ENCODE results near the gene SRCAP.

SRCAP gene

GRCh38 chr16:30722916-30723315, 23.9 kb downstream of the SRCAP start:
- DNase-seq = no peak
- in situ Hi-C loops (cut with HindIII; ENCODE audit: low pct_ligation_motif_present, low pct_unique_long_range_greater_than_20kb, low sequenced_read_pairs) = no loop called here

DNA sequence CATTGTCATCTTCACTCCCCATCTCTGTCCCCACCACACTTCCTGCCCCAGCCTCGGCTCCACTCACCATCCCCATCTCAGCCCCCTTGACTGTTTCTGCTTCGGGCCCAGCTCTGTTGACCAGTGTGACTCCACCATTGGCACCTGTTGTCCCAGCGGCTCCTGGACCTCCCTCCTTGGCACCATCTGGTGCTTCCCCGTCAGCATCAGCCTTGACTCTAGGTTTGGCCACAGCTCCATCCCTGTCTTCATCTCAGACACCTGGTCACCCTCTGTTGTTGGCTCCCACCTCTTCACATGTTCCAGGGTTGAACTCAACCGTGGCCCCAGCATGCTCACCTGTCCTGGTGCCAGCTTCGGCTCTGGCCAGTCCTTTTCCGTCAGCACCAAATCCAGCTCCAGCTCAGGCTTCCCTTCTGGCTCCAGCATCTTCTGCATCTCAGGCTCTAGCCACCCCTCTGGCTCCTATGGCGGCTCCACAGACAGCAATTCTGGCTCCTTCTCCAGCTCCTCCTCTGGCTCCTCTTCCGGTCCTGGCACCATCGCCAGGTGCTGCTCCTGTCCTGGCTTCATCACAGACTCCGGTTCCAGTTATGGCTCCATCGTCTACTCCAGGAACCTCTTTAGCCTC, 24.9 kb downstream of the SRCAP start:
- DNase-seq = no peak
- in situ Hi-C loops (cut with HindIII; ENCODE audit: low pct_ligation_motif_present, low pct_unique_long_range_greater_than_20kb, low sequenced_read_pairs) = no loop called here

- in situ Hi-C loops (cut with HindIII; ENCODE audit: low pct_ligation_motif_present, low pct_unique_long_range_greater_than_20kb, low sequenced_read_pairs) = no loop called here
- no peak for DNase-seq
These were observed 25.9 kb downstream of the SRCAP start for GRCh38 chr16:30724641-30725417.

DNA sequence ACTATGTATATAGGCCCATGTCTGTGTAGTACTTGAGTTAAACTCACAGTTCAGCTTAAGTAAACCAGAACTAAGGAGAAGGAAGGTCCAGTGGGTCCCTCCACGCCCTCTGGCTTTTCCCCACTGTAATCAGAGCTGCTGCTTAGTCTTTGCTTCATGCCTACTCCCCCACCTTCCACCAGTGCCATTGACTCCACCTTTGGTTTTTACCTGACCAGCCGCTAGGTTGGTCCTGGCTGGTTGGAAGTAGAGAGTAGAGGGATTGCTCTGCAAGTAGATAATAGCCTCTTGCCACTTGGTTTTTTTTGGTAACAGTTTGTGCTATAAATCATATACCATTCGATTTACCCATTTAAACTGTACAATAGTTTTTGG, 26.4 kb downstream of the SRCAP start:
- in situ Hi-C loops (cut with HindIII; ENCODE audit: low pct_ligation_motif_present, low pct_unique_long_range_greater_than_20kb, low sequenced_read_pairs) = no loop called here
- DNase-seq = no peak

GRCh38 chr16:30728321-30728720, 29.4 kb downstream of the SRCAP start:
- in situ Hi-C loops (cut with HindIII; ENCODE audit: low pct_ligation_motif_present, low pct_unique_long_range_greater_than_20kb, low sequenced_read_pairs) = no loop called here

DNA sequence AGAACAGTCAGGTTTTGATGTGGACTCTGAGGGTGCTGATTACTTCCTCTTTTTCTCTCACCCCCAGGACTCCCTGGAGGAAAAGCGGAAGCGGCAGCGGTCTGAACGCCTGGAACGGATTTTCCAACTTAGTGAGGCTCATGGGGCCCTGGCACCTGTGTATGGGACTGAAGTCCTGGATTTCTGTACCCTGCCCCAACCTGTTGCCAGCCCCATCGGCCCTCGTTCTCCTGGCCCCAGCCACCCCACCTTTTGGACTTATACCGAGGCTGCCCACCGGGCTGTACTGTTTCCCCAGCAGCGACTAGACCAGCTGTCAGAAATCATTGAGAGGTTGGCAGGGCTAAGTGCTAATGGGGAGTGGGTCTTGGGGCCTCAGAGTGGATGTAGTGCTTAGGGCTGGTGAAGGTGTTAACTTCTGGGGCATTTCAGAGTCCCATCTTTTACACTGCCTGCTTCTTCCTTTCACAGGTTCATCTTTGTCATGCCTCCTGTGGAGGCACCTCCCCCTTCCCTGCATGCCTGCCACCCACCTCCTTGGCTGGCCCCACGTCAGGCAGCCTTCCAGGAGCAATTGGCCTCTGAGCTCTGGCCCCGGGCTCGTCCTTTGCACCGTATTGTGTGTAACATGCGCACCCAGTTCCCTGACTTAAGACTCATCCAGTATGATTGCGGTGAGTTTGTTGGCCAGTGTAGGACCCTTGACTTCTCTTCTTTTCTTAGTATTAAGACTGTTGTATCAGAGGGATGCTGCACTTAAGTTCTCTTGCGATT, 30.1 kb downstream of the SRCAP start:
- in situ Hi-C loops (cut with HindIII; ENCODE audit: low pct_ligation_motif_present, low pct_unique_long_range_greater_than_20kb, low sequenced_read_pairs) = no loop called here
- no peak for DNase-seq

More at GRCh38 chr16:30728321-30728720, 29.4 kb downstream of the SRCAP start:
- no peak for DNase-seq

DNA sequence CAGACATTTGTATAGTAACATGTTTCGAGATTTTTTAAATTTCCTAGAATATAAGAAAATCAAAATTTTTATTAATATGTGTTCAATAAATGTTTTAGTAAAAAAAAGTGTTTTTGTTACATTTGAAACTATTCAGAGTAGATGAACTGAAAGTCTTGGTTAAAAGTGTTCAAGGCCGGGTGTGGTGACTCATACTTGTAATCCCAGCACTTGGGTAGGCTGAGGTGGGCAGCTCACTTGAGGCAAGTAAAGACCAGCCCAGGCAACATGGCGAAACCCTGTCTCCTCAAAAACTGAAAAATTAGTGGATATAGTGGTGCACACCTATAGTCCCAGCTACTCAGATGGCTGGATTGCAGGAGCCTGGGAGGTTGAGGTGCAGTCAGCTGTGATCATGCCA, 32.4 kb downstream of the SRCAP start:
- in situ Hi-C loops (cut with HindIII; ENCODE audit: low pct_ligation_motif_present, low pct_unique_long_range_greater_than_20kb, low sequenced_read_pairs) = no loop called here

DNA sequence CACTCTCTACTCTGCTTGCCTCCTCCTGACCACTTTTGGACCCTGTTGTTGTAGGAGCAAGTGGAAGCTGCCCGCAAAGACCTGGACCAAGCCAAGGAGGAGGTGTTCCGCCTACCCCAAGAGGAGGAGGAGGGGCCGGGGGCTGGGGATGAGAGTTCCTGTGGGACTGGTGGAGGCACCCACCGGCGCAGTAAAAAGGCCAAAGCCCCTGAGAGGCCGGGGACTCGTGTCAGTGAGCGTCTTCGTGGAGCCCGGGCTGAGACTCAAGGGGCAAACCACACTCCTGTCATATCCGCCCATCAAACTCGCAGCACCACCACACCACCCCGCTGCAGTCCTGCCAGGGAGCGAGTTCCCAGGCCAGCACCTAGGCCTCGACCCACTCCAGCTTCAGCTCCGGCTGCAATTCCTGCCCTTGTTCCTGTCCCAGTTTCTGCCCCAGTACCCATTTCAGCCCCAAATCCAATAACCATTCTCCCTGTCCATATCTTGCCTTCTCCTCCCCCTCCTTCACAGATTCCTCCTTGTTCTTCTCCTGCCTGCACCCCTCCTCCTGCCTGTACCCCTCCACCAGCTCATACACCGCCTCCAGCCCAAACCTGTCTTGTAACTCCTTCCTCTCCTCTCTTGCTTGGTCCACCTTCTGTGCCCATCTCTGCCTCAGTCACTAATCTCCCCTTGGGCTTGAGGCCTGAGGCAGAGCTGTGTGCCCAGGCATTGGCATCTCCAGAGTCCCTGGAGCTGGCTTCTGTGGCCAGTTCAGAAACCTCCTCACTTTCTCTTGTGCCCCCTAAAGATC, 38.2 kb downstream of the SRCAP start:
- DNase-seq = no peak
- in situ Hi-C loops (cut with HindIII; ENCODE audit: low pct_ligation_motif_present, low pct_unique_long_range_greater_than_20kb, low sequenced_read_pairs) = no loop called here

More for the DNA sequence above, 32.4 kb downstream of the SRCAP start:
- DNase-seq = no peak

DNA sequence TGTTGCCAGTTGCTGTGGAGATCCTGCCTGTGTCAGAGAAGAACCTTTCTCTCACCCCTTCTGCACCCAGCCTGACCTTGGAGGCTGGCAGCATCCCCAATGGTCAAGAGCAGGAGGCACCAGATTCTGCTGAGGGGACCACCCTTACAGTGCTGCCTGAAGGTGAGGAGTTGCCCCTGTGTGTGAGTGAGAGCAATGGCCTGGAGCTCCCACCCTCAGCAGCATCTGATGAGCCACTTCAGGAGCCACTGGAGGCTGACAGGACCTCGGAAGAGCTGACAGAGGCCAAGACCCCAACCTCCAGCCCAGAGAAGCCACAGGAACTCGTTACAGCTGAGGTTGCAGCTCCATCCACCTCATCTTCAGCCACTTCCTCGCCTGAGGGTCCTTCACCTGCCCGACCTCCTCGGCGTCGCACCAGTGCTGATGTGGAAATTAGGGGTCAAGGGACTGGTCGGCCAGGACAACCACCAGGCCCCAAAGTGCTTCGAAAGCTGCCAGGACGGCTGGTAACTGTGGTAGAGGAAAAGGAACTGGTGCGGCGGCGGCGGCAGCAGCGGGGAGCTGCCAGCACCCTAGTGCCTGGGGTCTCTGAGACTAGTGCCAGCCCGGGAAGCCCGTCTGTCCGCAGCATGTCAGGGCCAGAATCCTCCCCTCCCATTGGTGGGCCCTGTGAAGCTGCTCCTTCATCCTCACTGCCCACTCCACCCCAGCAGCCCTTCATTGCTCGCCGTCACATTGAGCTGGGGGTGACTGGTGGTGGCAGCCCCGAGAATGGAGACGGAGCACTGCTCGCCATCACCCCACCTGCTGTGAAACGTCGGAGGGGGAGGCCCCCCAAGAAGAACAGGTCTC, 39.0 kb downstream of the SRCAP start:
- in situ Hi-C loops (cut with HindIII; ENCODE audit: low pct_ligation_motif_present, low pct_unique_long_range_greater_than_20kb, low sequenced_read_pairs) = no loop called here
- DNase-seq = no peak

- in situ Hi-C loops (cut with HindIII; ENCODE audit: low pct_ligation_motif_present, low pct_unique_long_range_greater_than_20kb, low sequenced_read_pairs) = no loop called here
- no peak for DNase-seq
These were observed 40.3 kb downstream of the SRCAP start for GRCh38 chr16:30738984-30739951.

DNA sequence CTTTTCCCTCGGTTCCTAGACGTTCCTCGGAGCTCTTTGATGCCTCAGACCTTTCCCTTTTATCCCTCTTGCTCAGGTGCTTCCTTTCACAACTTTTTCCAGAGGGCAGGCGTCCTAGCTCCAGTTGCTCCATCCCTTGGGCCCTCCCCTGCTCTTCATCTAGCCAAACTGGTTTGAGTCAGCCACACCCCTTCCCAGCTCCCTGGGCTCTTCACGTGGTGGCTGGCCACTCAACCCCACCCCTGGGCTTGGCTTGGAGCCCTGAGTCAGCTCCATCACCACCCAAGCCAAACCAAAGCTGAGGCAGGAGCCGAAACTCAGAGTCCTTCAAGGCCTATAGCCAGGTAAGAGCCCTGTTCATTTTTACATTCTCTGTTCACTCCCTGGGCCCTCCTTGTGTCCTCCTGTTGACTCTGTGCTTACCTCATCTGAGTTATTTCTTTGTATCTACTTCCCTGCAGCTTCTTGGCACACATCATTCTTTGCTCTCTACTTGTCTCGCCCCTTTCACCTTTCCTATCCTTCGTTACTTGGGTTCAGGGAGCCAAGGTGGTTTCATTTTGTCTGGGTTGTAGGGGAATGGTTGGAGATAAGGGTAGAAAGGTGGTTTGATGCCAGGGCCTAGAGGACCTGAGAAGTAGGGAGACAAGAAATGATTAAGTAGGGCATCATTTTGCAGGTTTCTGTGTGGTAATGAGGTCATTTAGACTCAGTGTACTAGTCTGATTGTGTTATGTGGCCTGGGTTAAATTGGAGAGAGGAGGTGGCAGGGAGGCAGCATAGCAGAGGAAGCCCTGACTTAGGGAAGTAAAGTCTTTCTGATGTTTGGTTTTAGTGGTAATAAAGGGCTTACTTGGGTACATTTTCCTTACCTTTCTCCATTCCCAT, 41.6 kb downstream of the SRCAP start:
- DNase-seq = peak; percentile 97
- in situ Hi-C loops (cut with HindIII; ENCODE audit: low pct_ligation_motif_present, low pct_unique_long_range_greater_than_20kb, low sequenced_read_pairs) = no loop called here

GRCh38 chr16:30741461-30741914, 42.5 kb downstream of the SRCAP start:
- in situ Hi-C loops (cut with HindIII; ENCODE audit: low pct_ligation_motif_present, low pct_unique_long_range_greater_than_20kb, low sequenced_read_pairs) = no loop called here
- peak; percentile 98 for DNase-seq

DNA sequence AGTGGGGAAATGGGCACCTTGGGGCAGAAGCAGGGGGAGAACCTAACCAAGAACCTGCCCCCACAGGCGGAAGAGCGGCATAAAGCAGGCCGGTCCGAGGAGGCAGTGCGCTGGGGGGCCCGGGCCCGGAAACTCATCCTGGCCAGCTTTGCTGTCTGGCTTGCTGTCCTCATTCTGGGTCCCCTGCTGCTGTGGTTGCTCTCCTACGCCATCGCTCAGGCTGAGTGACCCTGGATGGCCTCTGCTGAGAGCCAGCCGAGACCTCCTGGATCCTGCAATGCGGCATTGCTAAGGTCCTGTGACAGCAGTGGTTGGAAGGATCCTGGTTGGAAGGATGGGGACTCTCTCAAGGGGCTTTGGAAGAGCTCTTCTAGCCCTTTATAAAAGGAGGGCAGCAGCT, 44.7 kb downstream of the SRCAP start:
- in situ Hi-C loops (cut with HindIII; ENCODE audit: low pct_ligation_motif_present, low pct_unique_long_range_greater_than_20kb, low sequenced_read_pairs) = no loop called here

DNA sequence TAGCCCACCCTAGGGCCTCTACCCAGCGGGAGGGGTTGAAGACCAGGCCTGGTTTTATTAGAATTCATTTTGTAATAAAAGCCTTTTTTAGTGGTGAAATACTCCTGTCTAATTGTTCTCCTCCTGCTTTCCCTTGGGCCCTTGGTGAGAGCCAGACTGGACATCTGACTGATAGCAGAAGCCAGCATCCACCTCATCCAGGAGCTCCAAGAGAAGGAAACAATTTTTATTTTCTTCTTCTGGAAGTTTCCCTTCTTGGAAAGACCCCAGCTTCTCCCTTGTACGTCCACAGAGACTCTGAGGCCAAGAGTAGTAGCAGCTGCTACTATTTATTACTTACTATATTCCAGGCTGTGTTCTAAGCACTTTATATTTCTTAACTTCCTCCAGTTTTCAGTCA, 45.2 kb downstream of the SRCAP start:
- no peak for DNase-seq
- in situ Hi-C loops (cut with HindIII; ENCODE audit: low pct_ligation_motif_present, low pct_unique_long_range_greater_than_20kb, low sequenced_read_pairs) = no loop called here

More for the DNA sequence above, 44.7 kb downstream of the SRCAP start:
- no peak for DNase-seq

- in situ Hi-C loops (cut with HindIII; ENCODE audit: low pct_ligation_motif_present, low pct_unique_long_range_greater_than_20kb, low sequenced_read_pairs) = no loop called here
- DNase-seq = no peak
These were observed 46.1 kb downstream of the SRCAP start for GRCh38 chr16:30745082-30745481.

DNA sequence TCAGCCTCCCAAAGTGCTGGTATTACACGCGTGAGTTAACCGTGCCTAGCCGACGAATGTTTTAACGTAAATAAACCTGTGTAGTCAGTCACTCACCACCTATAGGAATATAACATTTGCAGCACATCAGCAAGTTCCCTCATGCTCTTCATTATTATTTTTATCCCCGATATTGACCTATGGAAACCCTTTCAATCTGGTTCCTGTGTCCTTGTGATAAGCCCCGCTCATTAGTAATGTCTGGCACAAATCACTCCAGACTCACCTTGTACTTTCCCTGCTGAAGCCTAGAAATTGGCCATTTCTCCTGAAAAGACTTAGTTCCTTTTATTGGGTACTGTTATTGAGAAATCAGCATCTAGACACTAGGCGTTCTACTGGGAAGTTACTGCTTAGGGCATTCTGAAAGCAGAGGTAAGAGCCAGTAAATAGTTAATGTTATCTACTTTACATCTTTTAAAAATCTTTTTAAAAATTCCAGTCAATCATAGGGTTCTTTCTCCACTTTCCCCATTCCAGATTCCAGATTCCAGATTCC, 47.7 kb downstream of the SRCAP start:
- in situ Hi-C loops (cut with HindIII; ENCODE audit: low pct_ligation_motif_present, low pct_unique_long_range_greater_than_20kb, low sequenced_read_pairs) = no loop called here
- DNase-seq = no peak
